Measurements from ENCODE around the gene FKRP. TPM values are rescaled to one million over a fixed set of nuclear protein-coding genes. Genes with fewer than 3 reads are reported as not detected.

Gene FKRP
- total and polyA plus RNA-seq, 8 donors: 6.0 to 76.3 (median 9.7) TPM

GRCh38 chr19:46725036-46725820, 20.6 kb upstream of the FKRP start:
- WGBS, 5 donors: 90 to 94% (median 92%) methylated on average over 25 to 26 of the region's 26 CpGs
- no peaks in the 10 kb centered on the region for H3K27me3 ChIP-seq
- H3K4me3 ChIP-seq: no peak overlapping the region
- peaks cover 0 to 21% (median 11%) of the 10 kb centered on the region in 4 donors for H3K4me1 ChIP-seq
- TF ChIP-seq POLR2AphosphoS5 (IDR thresholded peaks at IDR 0.05) (no peak), EP300 (IDR thresholded peaks at IDR 0.05) (no peak), POLR2A (IDR thresholded peaks at IDR 0.05) (no peak)
- TF ChIP-seq, protein P1, sequence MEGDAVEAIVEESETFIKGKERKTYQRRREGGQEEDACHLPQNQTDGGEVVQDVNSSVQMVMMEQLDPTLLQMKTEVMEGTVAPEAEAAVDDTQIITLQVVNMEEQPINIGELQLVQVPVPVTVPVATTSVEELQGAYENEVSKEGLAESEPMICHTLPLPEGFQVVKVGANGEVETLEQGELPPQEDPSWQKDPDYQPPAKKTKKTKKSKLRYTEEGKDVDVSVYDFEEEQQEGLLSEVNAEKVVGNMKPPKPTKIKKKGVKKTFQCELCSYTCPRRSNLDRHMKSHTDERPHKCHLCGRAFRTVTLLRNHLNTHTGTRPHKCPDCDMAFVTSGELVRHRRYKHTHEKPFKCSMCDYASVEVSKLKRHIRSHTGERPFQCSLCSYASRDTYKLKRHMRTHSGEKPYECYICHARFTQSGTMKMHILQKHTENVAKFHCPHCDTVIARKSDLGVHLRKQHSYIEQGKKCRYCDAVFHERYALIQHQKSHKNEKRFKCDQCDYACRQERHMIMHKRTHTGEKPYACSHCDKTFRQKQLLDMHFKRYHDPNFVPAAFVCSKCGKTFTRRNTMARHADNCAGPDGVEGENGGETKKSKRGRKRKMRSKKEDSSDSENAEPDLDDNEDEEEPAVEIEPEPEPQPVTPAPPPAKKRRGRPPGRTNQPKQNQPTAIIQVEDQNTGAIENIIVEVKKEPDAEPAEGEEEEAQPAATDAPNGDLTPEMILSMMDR (IDR thresholded peaks at IDR 0.05): no peak
- DNase-seq: no peak
- H3K36me3 ChIP-seq: peaks cover 95 to 100% (median 100%) of the 10 kb centered on the region in 4 donors
- H3K27ac ChIP-seq: no peak overlapping the region
- no peaks in the 10 kb centered on the region for H3K9me3 ChIP-seq
- intact Hi-C loops (cut with DNase I; ENCODE audit: low total_unique reads): no loop called here

GRCh38 chr19:46725859-46726393, 19.9 kb upstream of the FKRP start:
- TF ChIP-seq, protein P1 (IDR thresholded peaks at IDR 0.05): no peak
- TF ChIP-seq POLR2AphosphoS5 (IDR thresholded peaks at IDR 0.05) (no peak), EP300 (IDR thresholded peaks at IDR 0.05) (no peak), POLR2A (IDR thresholded peaks at IDR 0.05) (no peak)
- Histone ChIP-seq H3K4me1 (peaks cover 0 to 28% (median 12%) of the 10 kb centered on the region in 4 donors), H3K9me3 (no peaks in the 10 kb centered on the region), H3K4me3 (no peak overlapping the region), H3K27me3 (no peaks in the 10 kb centered on the region), H3K27ac (no peak overlapping the region), H3K36me3 (peaks cover 94 to 100% (median 100%) of the 10 kb centered on the region in 4 donors)
- DNase-seq: no peak
- intact Hi-C loops (cut with DNase I; ENCODE audit: low total_unique reads): no loop called here
- 77 to 85% (median 78%) methylated on average over 9 of the region's 9 CpGs for WGBS, 5 donors

DNA sequence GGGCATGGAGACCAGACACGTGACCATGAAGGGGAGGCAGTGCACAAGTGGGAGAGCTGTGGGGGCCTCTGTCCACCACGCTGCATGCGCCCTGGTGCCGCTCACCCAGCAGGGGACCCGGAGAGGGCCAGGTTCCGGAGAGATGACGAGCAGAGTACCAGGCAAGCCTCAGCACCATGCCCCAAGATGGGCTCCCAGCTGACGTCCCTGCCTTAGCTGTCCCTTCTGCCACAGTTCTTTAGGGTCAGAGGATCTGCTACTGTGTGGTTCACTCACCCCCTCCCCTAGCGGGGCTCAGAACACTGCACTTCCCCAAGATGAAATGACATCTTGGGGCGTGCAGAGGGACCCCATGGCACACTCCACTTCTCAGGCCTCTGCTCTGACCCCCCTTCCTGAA, 19.3 kb upstream of the FKRP start:
- DNase-seq: no peak
- intact Hi-C loops (cut with DNase I; ENCODE audit: low total_unique reads): no loop called here
- TF ChIP-seq POLR2AphosphoS5 (IDR thresholded peaks at IDR 0.05): no peak
- TF ChIP-seq EP300 (IDR thresholded peaks at IDR 0.05): no peak
- TF ChIP-seq, protein P1 (IDR thresholded peaks at IDR 0.05): no peak
- no peak for TF ChIP-seq POLR2A (IDR thresholded peaks at IDR 0.05)
- Histone ChIP-seq H3K27ac (peak overlapping the region in 1 of 5 donors; percentile 7), H3K36me3 (peaks cover 92 to 100% (median 100%) of the 10 kb centered on the region in 4 donors), H3K4me1 (peaks cover 0 to 34% (median 17%) of the 10 kb centered on the region in 4 donors), H3K27me3 (no peaks in the 10 kb centered on the region), H3K4me3 (no peak overlapping the region), H3K9me3 (no peaks in the 10 kb centered on the region)
- 84 to 93% (median 91%) methylated on average over 10 of the region's 10 CpGs for WGBS, 5 donors

DNA sequence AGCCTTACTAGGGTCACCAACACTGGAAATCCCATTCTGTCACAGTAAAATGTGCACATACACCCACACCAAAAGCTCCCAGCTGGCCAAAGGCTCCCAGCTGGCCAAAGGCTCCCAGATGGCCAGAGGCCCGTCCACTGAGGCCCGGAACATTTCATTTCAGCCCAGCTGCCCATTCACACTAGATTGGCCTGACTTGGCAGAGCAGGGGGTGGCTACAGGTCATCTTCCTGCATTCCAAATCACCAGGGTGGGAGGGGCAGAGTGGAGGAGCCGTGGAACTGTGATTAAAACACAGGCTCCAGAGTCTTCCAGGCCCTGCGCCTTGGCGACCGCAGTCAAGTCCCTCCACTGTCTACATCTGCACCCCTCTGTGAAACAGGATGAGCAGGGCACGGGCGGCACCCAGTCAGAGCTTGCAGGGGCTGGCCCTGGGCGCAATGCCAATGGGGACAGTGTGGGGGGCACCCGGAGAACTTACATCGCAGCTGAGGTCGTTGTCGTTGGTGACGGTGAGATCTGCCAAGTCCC, 18.8 kb upstream of the FKRP start:
- no peak for DNase-seq
- peak overlapping the region in 2 of 5 donors; percentile 7 to 37 for H3K27ac ChIP-seq
- no peaks in the 10 kb centered on the region for H3K27me3 ChIP-seq
- peaks cover 0 to 39% (median 19%) of the 10 kb centered on the region in 4 donors for H3K4me1 ChIP-seq
- WGBS, 5 donors: 67 to 87% (median 81%) methylated on average over 11 to 14 of the region's 14 CpGs
- H3K4me3 ChIP-seq: no peak overlapping the region
- intact Hi-C loops (cut with DNase I; ENCODE audit: low total_unique reads): no loop called here
- peaks cover 92 to 100% (median 100%) of the 10 kb centered on the region in 4 donors for H3K36me3 ChIP-seq
- no peak for TF ChIP-seq POLR2AphosphoS5 (IDR thresholded peaks at IDR 0.05)
- TF ChIP-seq EP300 (IDR thresholded peaks at IDR 0.05): no peak
- TF ChIP-seq POLR2A (IDR thresholded peaks at IDR 0.05): no peak
- TF ChIP-seq, protein P1 (IDR thresholded peaks at IDR 0.05): no peak
- no peaks in the 10 kb centered on the region for H3K9me3 ChIP-seq

All from stomach (tissue), 9 donors.